ENCODE data around the gene JAML. TPM values are rescaled to one million over a fixed set of nuclear protein-coding genes. Genes with fewer than 3 reads are reported as not detected.

The JAML gene
- total and polyA plus RNA-seq, 2 of the 4 experiments (the other 2 are of a cell fraction), result not detected

GRCh38 chr11:118211006-118211405 is 13.8 kb downstream of the JAML start:
- no peak overlapping the region for H3K9ac ChIP-seq (ENCODE audit: low read depth, low read length)

More at GRCh38 chr11:118211006-118211405, 13.8 kb downstream of the JAML start:
- Histone ChIP-seq H2BK120ac (ENCODE audit: low read depth, low read length) (no peak overlapping the region), H3K23ac (ENCODE audit: low read depth, low read length) (no peak overlapping the region), H2AK9ac (replicated peaks; ENCODE audit: low read depth, low read length, poor library complexity) (no peak overlapping the region), H4K91ac (ENCODE audit: insufficient read depth, low read depth, low read length) (no peak overlapping the region), H4K20me1 (ENCODE audit: insufficient read depth, low read length) (no peaks in the 10 kb centered on the region), H3K4me1 (ENCODE audit: control insufficient read depth, insufficient read depth, low read length) (no peaks in the 10 kb centered on the region), H2BK20ac (ENCODE audit: low read depth, low read length) (no peak overlapping the region), H3K4me2 (ENCODE audit: low read depth, low read length) (no peak overlapping the region), H2AFZ (replicated peaks; ENCODE audit: low read length, poor library complexity) (no peak overlapping the region), H2BK15ac (ENCODE audit: low read depth, low read length) (no peak overlapping the region), H3K4ac (ENCODE audit: low read depth, low read length) (no peak overlapping the region), H3K56ac (ENCODE audit: extremely low read depth, insufficient read depth, low read length) (no peak overlapping the region), H3K18ac (ENCODE audit: low read depth, low read length) (no peak overlapping the region), H3K9me3 (ENCODE audit: control insufficient read depth, insufficient read depth, low read length) (no peaks in the 10 kb centered on the region), H3K4me3 (ENCODE audit: insufficient read depth, low read depth, low read length) (no peak overlapping the region), H3K36me3 (ENCODE audit: control insufficient read depth, insufficient read depth, low read length) (no peaks in the 10 kb centered on the region), H3K27ac (ENCODE audit: insufficient read depth, low read length) (no peak overlapping the region), H3K9me1 (ENCODE audit: insufficient read depth, low read length) (no peaks in the 10 kb centered on the region), H3K79me1 (ENCODE audit: low read depth in 1 of 2, low read length in 2 of 2) (no peaks in the 10 kb centered on the region), H4K5ac (ENCODE audit: low read depth, low read length) (no peak overlapping the region), H3K27me3 (ENCODE audit: control insufficient read depth, insufficient read depth, low read length) (peaks cover 18% of the 10 kb centered on the region), H2BK5ac (ENCODE audit: low read depth, low read length, poor library complexity, severe bottlenecking) (no peak overlapping the region), H2AK5ac (ENCODE audit: low read depth, low read length) (no peak overlapping the region), H4K8ac (ENCODE audit: low read depth in 2 of 2, low read length in 2 of 2) (no peak overlapping the region), H3K14ac (replicated peaks; ENCODE audit: low read depth, low read length) (no peak overlapping the region)
- no peak for TF ChIP-seq CTCF (conservative IDR thresholded peaks at IDR 0.05; ENCODE audit: low read depth, low read length)
- TF ChIP-seq FOS (IDR thresholded peaks at IDR 0.05; ENCODE audit: low read depth, low read length), result no peak
- no peak for TF ChIP-seq RAD21 (IDR thresholded peaks at IDR 0.05; ENCODE audit: low read length)
- TF ChIP-seq MAZ (IDR thresholded peaks at IDR 0.05; ENCODE audit: borderline replicate concordance, low read depth, low read length), result no peak
- TF ChIP-seq CEBPB (IDR thresholded peaks at IDR 0.05; ENCODE audit: low read depth, low read length), result no peak
- TF ChIP-seq CHD1 (IDR thresholded peaks at IDR 0.05; ENCODE audit: low read depth, low read length), result no peak
- TF ChIP-seq ELK1 (IDR thresholded peaks at IDR 0.05; ENCODE audit: borderline replicate concordance, low read depth, low read length), result no peak
- no peak for TF ChIP-seq MAFK (IDR thresholded peaks at IDR 0.05; ENCODE audit: low read depth, low read length)
- TF ChIP-seq SMC3 (IDR thresholded peaks at IDR 0.05; ENCODE audit: low read depth, low read length), result no peak
- no peak for DNase-seq
- BruUV-seq (replicated peaks), result no TSS peak
- ChIA-PET POLR2A (ENCODE audit: unreplicated experiment) (no interaction called here), CTCF (no interaction called here)
- dilution Hi-C loops (cut with HindIII; ENCODE audit: low sequenced_read_pairs, unreplicated experiment), result no loop called here
- in situ Hi-C loops (cut with MboI; ENCODE audit: low sequenced_read_pairs), result no loop called here
- intact Hi-C loops (cut with micrococcal nuclease), result no loop called here
- no CpG with 5 or more reads among the region's 6 CpGs for WGBS, 2 experiments (ENCODE audit: extremely low coverage in 2 of 2, insufficient read length in 1 of 2)
- no peak for ATAC-seq (ENCODE audit: low read depth)
